Measurements from ENCODE around the gene UBN2.

Gene UBN2

GRCh38 chr7:139340808-139341057 lies 109.7 kb downstream of the UBN2 start:
- H3K4me2 ChIP-seq: peak overlapping the region; percentile 79
- H3K36me3 ChIP-seq: peaks cover 16% of the 10 kb centered on the region
- peaks cover 17% of the 10 kb centered on the region for H3K4me1 ChIP-seq
- peak overlapping the region; percentile 100 for H3K27ac ChIP-seq
- no peaks in the 10 kb centered on the region for H3K27me3 ChIP-seq
- H3K4me3 ChIP-seq: peak overlapping the region; percentile 89
- no peak for TF ChIP-seq Cebpa-rat (IDR thresholded peaks at IDR 0.05)
- H3K9ac ChIP-seq: peak overlapping the region; percentile 100
- H3K9me3 ChIP-seq: 0 out of 2 replicates have a peak, but pooled peaks cover 6% of the 10 kb centered on the region
- no peaks in the 10 kb centered on the region for H4K20me1 ChIP-seq

- peak within 1 kb of the TSS; percentile 89 for H3K4me3 ChIP-seq
- H3K4me2 ChIP-seq: peak within 1 kb of the TSS; percentile 79
- H3K9ac ChIP-seq: peak within 1 kb of the TSS; percentile 100
- peak within 1 kb of the TSS; percentile 100 for H3K27ac ChIP-seq
- peaks cover 21% of the 10 kb centered on the region for H3K36me3 ChIP-seq
- no peaks in the 10 kb centered on the region for H4K20me1 ChIP-seq
- H3K9me3 ChIP-seq: 0 out of 2 replicates have a peak, but pooled peaks cover 6% of the 10 kb centered on the region
- no peak for TF ChIP-seq Cebpa-rat (IDR thresholded peaks at IDR 0.05)
- H3K4me1 ChIP-seq: peaks cover 17% of the 10 kb centered on the region
- H3K27me3 ChIP-seq: no peaks in the 10 kb centered on the region
Observed at GRCh38 chr7:139341058-139341775, 110.2 kb downstream of the UBN2 start, which contains the start of gene FMC1. Gene FMC1 (plus strand): TSS chr7:139341337. CDS start chr7:139341385, 48 bp downstream.

GRCh38 chr7:139341776-139342226 lies 110.8 kb downstream of the UBN2 start:
- H4K20me1 ChIP-seq: no peaks in the 10 kb centered on the region
- H3K36me3 ChIP-seq: peaks cover 27% of the 10 kb centered on the region
- H3K9me3 ChIP-seq: 0 out of 2 replicates have a peak, but pooled peaks cover 6% of the 10 kb centered on the region
- peak overlapping the region; percentile 100 for H3K27ac ChIP-seq
- no peaks in the 10 kb centered on the region for H3K27me3 ChIP-seq
- peak overlapping the region; percentile 79 for H3K4me2 ChIP-seq
- H3K4me3 ChIP-seq: peak overlapping the region; percentile 89
- TF ChIP-seq Cebpa-rat (IDR thresholded peaks at IDR 0.05): no peak
- peak overlapping the region; percentile 100 for H3K9ac ChIP-seq
- peaks cover 17% of the 10 kb centered on the region for H3K4me1 ChIP-seq

GRCh38 chr7:139345042-139345441 lies 114.0 kb downstream of the UBN2 start:
- H3K9me3 ChIP-seq: 0 out of 2 replicates have a peak, but pooled peaks cover under 1% of the 10 kb centered on the region
- no peak for TF ChIP-seq Cebpa-rat (IDR thresholded peaks at IDR 0.05)
- H4K20me1 ChIP-seq: no peaks in the 10 kb centered on the region
- H3K9ac ChIP-seq: no peak overlapping the region
- H3K36me3 ChIP-seq: peaks cover 59% of the 10 kb centered on the region
- H3K27ac ChIP-seq: no peak overlapping the region
- H3K4me1 ChIP-seq: peaks cover 11% of the 10 kb centered on the region
- no peak overlapping the region for H3K4me3 ChIP-seq
- no peak overlapping the region for H3K4me2 ChIP-seq
- H3K27me3 ChIP-seq: no peaks in the 10 kb centered on the region

GRCh38 chr7:139351027-139351426 lies 120.0 kb downstream of the UBN2 start:
- H3K4me2 ChIP-seq: no peak overlapping the region
- H3K27me3 ChIP-seq: no peaks in the 10 kb centered on the region
- H3K9ac ChIP-seq: no peak overlapping the region
- peaks cover 76% of the 10 kb centered on the region for H3K36me3 ChIP-seq
- no peak overlapping the region for H3K4me3 ChIP-seq
- no peaks in the 10 kb centered on the region for H4K20me1 ChIP-seq
- no peak for TF ChIP-seq Cebpa-rat (IDR thresholded peaks at IDR 0.05)
- H3K9me3 ChIP-seq: no peaks in the 10 kb centered on the region
- H3K4me1 ChIP-seq: no peaks in the 10 kb centered on the region
- no peak overlapping the region for H3K27ac ChIP-seq

- Histone ChIP-seq H3K9ac (no peak overlapping the region), H3K4me3 (no peak overlapping the region), H3K4me2 (no peak overlapping the region), H3K9me3 (no peaks in the 10 kb centered on the region), H3K27ac (no peak overlapping the region), H3K27me3 (no peaks in the 10 kb centered on the region), H4K20me1 (no peaks in the 10 kb centered on the region), H3K36me3 (peaks cover 43% of the 10 kb centered on the region), H3K4me1 (peaks cover 12% of the 10 kb centered on the region)
- TF ChIP-seq Cebpa-rat (IDR thresholded peaks at IDR 0.05): no peak
Observed at GRCh38 chr7:139354729-139355128, 123.7 kb downstream of the UBN2 start.

- Histone ChIP-seq H3K27me3 (no peaks in the 10 kb centered on the region), H3K27ac (no peak overlapping the region), H3K4me3 (no peak overlapping the region), H3K9ac (no peak overlapping the region), H3K36me3 (peaks cover 37% of the 10 kb centered on the region), H3K4me2 (no peak overlapping the region), H3K9me3 (no peaks in the 10 kb centered on the region), H4K20me1 (no peaks in the 10 kb centered on the region), H3K4me1 (peaks cover 12% of the 10 kb centered on the region)
- TF ChIP-seq Cebpa-rat (IDR thresholded peaks at IDR 0.05): no peak
Observed at GRCh38 chr7:139355320-139355719, 124.3 kb downstream of the UBN2 start.
